HL-60 (cell line): Measurements from ENCODE around the gene OR2A12.

Experiments used
- DNase-seq, 2 experiments: peaks; one replicate each; pipeline ENCODE4 v3.0.0-alpha.2; 2010 to 2020; ENCODE audit warnings: low read depth in 1 of 2, low spot score in 1 of 2
- H3K27ac ChIP-seq: fragments of 250-450 bp; sonication (Bioruptor Pico); replicated peaks from 2 replicates; pipeline ENCODE4 v1.5.1; 2020; ENCODE audit warnings: mild to moderate bottlenecking, moderate library complexity
- H3K27me3 ChIP-seq: fragments of 250-450 bp; sonication (Bioruptor Pico); 2 replicates; pipeline ENCODE4 v1.5.1; 2021; ENCODE audit warnings: mild to moderate bottlenecking, moderate library complexity; ENCODE audit not compliant: insufficient read depth, poor library complexity, severe bottlenecking
- H3K4me3 ChIP-seq: replicated peaks from 2 replicates; pipeline ENCODE4 v1.5.1; 2011; ENCODE audit warnings: mild to moderate bottlenecking, control low read depth, low read length; ENCODE audit not compliant: insufficient read depth
- GABPA ChIP-seq: IDR thresholded peaks from 2 replicates; pipeline ENCODE4 v1.6.1; 2012; ENCODE audit warnings: low read depth
- POLR2AphosphoS5 ChIP-seq: IDR thresholded peaks from 2 replicates; pipeline ENCODE4 v1.6.1; 2012; ENCODE audit warnings: low read depth
- SPI1 ChIP-seq: IDR thresholded peaks from 2 replicates; pipeline ENCODE4 v1.6.1; 2012; ENCODE audit warnings: low read depth, mild to moderate bottlenecking, borderline replicate concordance
- TF ChIP-seq, protein P1 (sequence below): IDR thresholded peaks from one replicate; pipeline ENCODE4 v1.5.1; 2011; ENCODE audit warnings: low read length, control low read depth, inconsistent platforms; ENCODE audit not compliant: insufficient read depth
- TF ChIP-seq, protein P2 (sequence below): IDR thresholded peaks from 2 replicates; pipeline ENCODE4 v1.6.1; 2012; ENCODE audit warnings: low read depth; ENCODE audit not compliant: insufficient replicate concordance

The OR2A12 gene

GRCh38 chr7:144100607-144101006 lies 14.5 kb downstream of the OR2A12 start:
- DNase-seq, result no peak
- Histone ChIP-seq H3K27ac (no peak overlapping the region), H3K4me3 (no peak overlapping the region)

GRCh38 chr7:144102041-144102440 lies 16.0 kb downstream of the OR2A12 start:
- TF ChIP-seq GABPA (no peak), POLR2AphosphoS5 (no peak), SPI1 (no peak)
- TF ChIP-seq, protein P1, sequence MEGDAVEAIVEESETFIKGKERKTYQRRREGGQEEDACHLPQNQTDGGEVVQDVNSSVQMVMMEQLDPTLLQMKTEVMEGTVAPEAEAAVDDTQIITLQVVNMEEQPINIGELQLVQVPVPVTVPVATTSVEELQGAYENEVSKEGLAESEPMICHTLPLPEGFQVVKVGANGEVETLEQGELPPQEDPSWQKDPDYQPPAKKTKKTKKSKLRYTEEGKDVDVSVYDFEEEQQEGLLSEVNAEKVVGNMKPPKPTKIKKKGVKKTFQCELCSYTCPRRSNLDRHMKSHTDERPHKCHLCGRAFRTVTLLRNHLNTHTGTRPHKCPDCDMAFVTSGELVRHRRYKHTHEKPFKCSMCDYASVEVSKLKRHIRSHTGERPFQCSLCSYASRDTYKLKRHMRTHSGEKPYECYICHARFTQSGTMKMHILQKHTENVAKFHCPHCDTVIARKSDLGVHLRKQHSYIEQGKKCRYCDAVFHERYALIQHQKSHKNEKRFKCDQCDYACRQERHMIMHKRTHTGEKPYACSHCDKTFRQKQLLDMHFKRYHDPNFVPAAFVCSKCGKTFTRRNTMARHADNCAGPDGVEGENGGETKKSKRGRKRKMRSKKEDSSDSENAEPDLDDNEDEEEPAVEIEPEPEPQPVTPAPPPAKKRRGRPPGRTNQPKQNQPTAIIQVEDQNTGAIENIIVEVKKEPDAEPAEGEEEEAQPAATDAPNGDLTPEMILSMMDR, result no peak
- TF ChIP-seq, protein P2, sequence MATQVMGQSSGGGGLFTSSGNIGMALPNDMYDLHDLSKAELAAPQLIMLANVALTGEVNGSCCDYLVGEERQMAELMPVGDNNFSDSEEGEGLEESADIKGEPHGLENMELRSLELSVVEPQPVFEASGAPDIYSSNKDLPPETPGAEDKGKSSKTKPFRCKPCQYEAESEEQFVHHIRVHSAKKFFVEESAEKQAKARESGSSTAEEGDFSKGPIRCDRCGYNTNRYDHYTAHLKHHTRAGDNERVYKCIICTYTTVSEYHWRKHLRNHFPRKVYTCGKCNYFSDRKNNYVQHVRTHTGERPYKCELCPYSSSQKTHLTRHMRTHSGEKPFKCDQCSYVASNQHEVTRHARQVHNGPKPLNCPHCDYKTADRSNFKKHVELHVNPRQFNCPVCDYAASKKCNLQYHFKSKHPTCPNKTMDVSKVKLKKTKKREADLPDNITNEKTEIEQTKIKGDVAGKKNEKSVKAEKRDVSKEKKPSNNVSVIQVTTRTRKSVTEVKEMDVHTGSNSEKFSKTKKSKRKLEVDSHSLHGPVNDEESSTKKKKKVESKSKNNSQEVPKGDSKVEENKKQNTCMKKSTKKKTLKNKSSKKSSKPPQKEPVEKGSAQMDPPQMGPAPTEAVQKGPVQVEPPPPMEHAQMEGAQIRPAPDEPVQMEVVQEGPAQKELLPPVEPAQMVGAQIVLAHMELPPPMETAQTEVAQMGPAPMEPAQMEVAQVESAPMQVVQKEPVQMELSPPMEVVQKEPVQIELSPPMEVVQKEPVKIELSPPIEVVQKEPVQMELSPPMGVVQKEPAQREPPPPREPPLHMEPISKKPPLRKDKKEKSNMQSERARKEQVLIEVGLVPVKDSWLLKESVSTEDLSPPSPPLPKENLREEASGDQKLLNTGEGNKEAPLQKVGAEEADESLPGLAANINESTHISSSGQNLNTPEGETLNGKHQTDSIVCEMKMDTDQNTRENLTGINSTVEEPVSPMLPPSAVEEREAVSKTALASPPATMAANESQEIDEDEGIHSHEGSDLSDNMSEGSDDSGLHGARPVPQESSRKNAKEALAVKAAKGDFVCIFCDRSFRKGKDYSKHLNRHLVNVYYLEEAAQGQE, result no peak
- H3K4me3 ChIP-seq, result no peak overlapping the region
- H3K27ac ChIP-seq, result no peak overlapping the region
- no peak for DNase-seq
- no peaks in the 10 kb centered on the region for H3K27me3 ChIP-seq

More at GRCh38 chr7:144100607-144101006, 14.5 kb downstream of the OR2A12 start:
- no peaks in the 10 kb centered on the region for H3K27me3 ChIP-seq
- no peak for TF ChIP-seq POLR2AphosphoS5
- TF ChIP-seq GABPA, result no peak
- TF ChIP-seq SPI1, result no peak
- TF ChIP-seq, protein P1, result no peak
- TF ChIP-seq, protein P2, result no peak

DNA sequence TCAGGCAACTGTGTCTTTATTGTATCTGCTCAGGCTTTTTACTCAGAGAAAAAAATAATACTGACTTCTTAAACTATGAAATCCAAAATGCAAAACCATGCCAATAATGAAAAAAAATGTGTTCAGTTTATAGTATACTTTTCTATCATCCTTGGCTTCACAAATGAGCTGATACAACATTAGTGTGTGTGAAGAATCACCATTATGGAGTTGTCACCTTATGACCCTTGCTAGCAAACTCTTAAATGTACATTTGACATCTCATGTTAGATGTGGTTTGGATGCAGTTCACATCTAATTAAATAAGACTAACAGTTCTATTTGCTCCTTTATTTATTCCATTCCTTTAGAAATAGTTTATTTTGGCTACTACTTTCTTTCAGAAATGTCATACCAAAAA lies 19.1 kb downstream of the OR2A12 start:
- H3K27ac ChIP-seq, result no peak overlapping the region
- TF ChIP-seq POLR2AphosphoS5, result no peak
- TF ChIP-seq, protein P2, result no peak
- no peak for DNase-seq
- H3K27me3 ChIP-seq, result no peaks in the 10 kb centered on the region
- H3K4me3 ChIP-seq, result no peak overlapping the region
